ENCODE results near the gene FLRT2.

Gene FLRT2

DNA sequence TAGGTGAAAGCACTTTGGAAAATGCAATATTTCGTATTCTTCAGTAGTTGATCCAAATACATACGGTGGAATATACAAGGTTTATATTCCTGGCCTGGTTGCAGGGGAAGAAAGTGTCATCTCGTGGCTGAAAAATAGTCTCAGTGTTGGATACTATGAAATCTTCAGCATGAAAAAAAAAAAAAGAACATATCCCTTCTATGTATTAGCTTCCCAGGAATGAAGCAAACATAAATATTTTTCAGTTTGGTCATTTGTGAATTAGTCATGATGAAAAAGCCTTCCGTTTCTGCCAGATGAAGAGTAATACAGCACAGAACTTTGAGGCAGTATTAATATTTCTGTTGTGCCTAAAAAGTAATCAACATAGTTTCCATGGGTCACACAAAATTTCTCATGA lies 36.7 kb downstream of the FLRT2 start:
- Histone ChIP-seq H3K4me3 (ENCODE audit: low read depth, low read length) (no peak overlapping the region), H3K9me3 (ENCODE audit: severe bottlenecking) (no peaks in the 10 kb centered on the region), H3K36me3 (no peaks in the 10 kb centered on the region), H3K27ac (no peak overlapping the region), H3K27me3 (ENCODE audit: insufficient read depth, low read depth, severe bottlenecking) (no peaks in the 10 kb centered on the region)
- TF ChIP-seq CTCF (IDR thresholded peaks at IDR 0.05; ENCODE audit: low read depth, low read length): no peak
- DNase-seq: no peak

DNA sequence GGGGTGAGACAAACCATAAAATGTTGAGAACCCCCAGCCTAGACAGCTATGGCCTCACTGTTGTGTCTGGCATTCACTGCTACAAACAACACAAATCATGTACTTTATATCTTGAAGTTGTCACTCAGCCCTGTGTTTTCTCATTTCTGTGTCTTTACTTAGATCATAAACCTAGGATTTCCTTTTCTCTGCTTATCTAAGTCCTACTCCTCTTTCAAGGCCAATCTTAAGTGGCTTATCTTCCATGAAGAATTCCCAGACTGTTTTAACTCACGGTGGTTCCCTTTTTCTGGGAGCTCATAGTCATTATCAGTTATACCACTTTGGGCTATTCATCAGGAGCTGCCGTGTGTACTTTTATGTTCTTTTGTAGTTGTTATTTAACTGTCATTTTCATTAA lies 42.1 kb downstream of the FLRT2 start:
- DNase-seq: no peak
- Histone ChIP-seq H3K36me3 (no peaks in the 10 kb centered on the region), H3K9me3 (ENCODE audit: severe bottlenecking) (no peaks in the 10 kb centered on the region), H3K4me3 (ENCODE audit: low read depth, low read length) (no peak overlapping the region), H3K27me3 (ENCODE audit: insufficient read depth, low read depth, severe bottlenecking) (no peaks in the 10 kb centered on the region), H3K27ac (no peak overlapping the region)
- TF ChIP-seq CTCF (IDR thresholded peaks at IDR 0.05; ENCODE audit: low read depth, low read length): no peak

GRCh38 chr14:85572845-85573244 lies 42.9 kb downstream of the FLRT2 start:
- Histone ChIP-seq H3K4me3 (ENCODE audit: low read depth, low read length) (no peak overlapping the region), H3K27me3 (ENCODE audit: insufficient read depth, low read depth, severe bottlenecking) (no peaks in the 10 kb centered on the region), H3K27ac (no peak overlapping the region), H3K36me3 (no peaks in the 10 kb centered on the region), H3K9me3 (ENCODE audit: severe bottlenecking) (no peaks in the 10 kb centered on the region)
- no peak for TF ChIP-seq CTCF (IDR thresholded peaks at IDR 0.05; ENCODE audit: low read depth, low read length)
- DNase-seq: no peak

GRCh38 chr14:85573406-85573805 lies 43.5 kb downstream of the FLRT2 start:
- Histone ChIP-seq H3K27ac (no peak overlapping the region), H3K9me3 (ENCODE audit: severe bottlenecking) (no peaks in the 10 kb centered on the region), H3K27me3 (ENCODE audit: insufficient read depth, low read depth, severe bottlenecking) (no peaks in the 10 kb centered on the region), H3K4me3 (ENCODE audit: low read depth, low read length) (no peak overlapping the region), H3K36me3 (no peaks in the 10 kb centered on the region)
- no peak for TF ChIP-seq CTCF (IDR thresholded peaks at IDR 0.05; ENCODE audit: low read depth, low read length)
- no peak for DNase-seq

GRCh38 chr14:85574853-85575616 lies 45.1 kb downstream of the FLRT2 start:
- Histone ChIP-seq H3K4me3 (ENCODE audit: low read depth, low read length) (no peak overlapping the region), H3K27ac (no peak overlapping the region), H3K9me3 (ENCODE audit: severe bottlenecking) (no peaks in the 10 kb centered on the region), H3K27me3 (ENCODE audit: insufficient read depth, low read depth, severe bottlenecking) (no peaks in the 10 kb centered on the region), H3K36me3 (no peaks in the 10 kb centered on the region)
- DNase-seq: no peak
- TF ChIP-seq CTCF (IDR thresholded peaks at IDR 0.05; ENCODE audit: low read depth, low read length): no peak

GRCh38 chr14:85575617-85575898 lies 45.6 kb downstream of the FLRT2 start:
- no peak overlapping the region for H3K27ac ChIP-seq
- no peak for DNase-seq
- TF ChIP-seq CTCF (IDR thresholded peaks at IDR 0.05; ENCODE audit: low read depth, low read length): no peak
- no peaks in the 10 kb centered on the region for H3K9me3 ChIP-seq (ENCODE audit: severe bottlenecking)
- no peaks in the 10 kb centered on the region for H3K27me3 ChIP-seq (ENCODE audit: insufficient read depth, low read depth, severe bottlenecking)
- no peak overlapping the region for H3K4me3 ChIP-seq (ENCODE audit: low read depth, low read length)
- H3K36me3 ChIP-seq: no peaks in the 10 kb centered on the region
